ENCODE data around the gene MED12L.
"Not testable (repeated sequence)": the region's sequence is repeated elsewhere in the genome, so short reads cannot be mapped to it uniquely, and the experiment has no call there.

Gene MED12L

DNA sequence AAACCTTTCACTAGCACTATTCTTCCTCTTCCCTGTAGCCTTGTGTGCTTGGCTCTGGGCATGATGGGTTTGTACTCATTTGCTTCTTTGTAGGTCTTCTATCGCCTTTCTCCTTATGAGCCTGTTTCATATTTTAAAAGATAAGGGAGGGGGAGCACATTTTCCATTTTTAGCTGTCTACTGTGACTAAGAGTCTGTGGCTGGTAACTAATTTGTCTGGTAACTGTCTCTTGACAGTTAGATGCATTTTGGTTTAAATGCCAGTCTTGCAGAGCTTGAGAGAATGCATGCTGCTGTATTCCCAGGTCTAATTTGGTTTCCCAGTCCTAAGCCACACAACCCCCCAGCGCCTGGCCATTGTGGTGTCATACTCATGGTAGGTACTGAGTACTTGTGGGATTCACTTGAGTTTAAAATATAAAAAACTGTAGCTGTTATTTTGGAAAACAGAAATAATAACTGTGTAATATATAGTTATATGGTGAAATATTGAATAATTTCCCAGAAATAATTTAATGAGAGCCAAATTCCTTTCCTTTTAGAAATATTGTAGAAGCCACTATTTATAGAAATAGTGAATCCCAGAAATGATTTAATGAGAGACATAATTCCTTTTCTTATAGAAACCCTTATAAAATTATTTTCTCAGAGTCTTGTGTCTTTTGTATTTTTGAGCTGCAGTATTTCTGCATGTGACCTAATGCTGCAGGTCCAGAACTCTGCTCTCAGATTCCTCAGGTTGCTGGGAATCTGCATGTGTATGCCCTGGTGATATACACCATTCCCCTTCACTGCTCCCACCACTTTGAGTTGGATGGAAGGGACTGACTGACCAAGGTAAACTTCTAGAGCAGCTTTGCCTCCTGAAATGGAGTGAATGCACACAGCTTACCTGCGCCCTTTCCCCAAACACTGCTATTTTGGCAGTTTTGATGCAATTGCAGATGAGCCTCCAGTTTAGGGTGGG lies 131.5 kb downstream of the MED12L start:
- no peak for DNase-seq

- no peak for DNase-seq
These were observed 132.7 kb downstream of the MED12L start for GRCh38 chr3:151218136-151218535.

GRCh38 chr3:151219056-151219455 lies 133.6 kb downstream of the MED12L start:
- DNase-seq, result no peak

GRCh38 chr3:151224268-151224866 lies 138.9 kb downstream of the MED12L start:
- no peak for DNase-seq

DNA sequence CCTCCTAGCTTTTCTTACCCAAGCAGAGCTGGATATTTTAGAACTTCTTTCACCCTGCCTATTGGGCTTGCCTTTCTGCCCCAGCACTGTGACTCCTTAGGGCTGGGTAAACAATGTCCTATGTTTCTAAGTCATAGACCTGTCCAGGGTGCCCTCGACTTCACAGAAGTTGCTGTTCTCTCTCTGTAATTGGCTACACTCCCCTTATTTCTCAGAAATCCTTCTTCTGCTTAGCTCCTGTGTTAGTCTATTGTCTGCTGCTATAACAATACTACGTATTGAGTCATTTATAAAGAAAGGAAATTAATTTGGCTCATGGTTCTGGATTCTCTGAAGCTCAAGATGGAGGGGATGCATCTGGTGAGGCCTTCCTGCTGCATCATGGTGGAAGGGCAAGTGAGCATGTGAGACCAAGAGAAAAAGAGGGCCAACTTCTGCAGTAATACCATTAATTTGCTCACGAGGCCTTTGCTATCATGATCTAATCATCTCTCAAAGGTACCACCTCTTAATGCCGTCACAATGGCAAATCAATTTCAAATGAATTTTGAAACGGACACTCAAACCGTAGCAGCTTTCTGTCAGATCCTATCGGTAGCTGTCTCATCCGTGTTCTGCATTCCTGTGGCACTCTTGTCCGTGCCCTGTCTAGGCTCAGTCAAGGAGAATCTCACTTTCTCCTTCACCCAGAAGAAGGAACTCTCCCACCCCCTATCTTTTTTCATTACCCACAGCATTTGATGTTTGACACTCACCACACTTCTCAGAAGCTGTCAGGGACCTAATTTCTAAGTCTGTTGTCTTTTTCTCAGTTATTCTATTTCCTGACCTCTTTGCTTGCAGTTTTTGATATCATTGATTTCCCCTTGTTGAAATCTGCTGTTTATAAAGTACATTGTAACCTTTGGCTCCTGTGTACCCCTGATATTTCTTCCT lies 139.8 kb downstream of the MED12L start:
- DNase-seq, result no peak

- no peak for DNase-seq
These were observed 140.7 kb downstream of the MED12L start for GRCh38 chr3:151226088-151226563.

- no peak for DNase-seq
These were observed 141.4 kb downstream of the MED12L start for GRCh38 chr3:151226825-151227224.

- DNase-seq, result no peak
These were observed 141.9 kb downstream of the MED12L start for GRCh38 chr3:151227266-151227806.

DNA sequence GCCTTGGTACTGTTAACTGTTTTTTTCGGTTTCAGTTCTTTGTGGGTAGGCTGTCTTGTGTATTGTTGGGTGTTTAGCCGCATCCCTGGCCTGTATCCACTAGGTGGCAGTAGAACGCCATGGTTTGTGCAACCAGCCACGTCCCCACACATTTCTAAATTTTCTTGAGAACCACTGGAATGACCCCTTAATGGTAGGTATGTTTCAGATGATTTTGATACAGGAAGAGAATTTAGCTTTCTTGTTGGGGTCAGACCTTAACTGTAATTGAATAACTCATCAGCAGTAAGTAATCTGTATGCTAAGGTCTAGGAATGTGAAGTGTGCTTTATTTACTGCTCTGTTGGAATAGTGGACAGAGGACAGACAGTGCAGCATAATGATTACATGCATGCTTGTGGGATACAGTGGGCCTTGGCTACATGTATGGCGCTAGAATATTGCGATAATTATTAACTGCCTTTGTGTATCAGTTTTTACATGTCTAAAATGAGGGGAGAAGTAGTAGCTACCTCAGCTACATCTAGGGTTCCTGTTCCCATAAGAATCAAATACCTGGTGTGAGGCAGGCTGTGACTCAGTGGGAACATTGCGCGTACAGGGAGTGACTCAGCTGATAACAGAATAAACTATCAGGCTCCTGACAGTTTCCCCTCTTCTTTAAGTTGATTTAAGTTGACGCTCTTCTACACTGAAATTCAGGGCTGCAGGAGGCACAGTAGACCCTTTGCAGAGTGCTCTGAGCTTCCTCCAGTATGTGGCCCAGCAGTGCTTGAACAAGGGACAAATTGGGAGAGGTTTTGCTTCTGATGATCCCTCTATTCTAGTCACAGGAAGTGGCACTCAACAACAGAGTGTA lies 142.6 kb downstream of the MED12L start:
- DNase-seq, result peak; percentile 45

DNA sequence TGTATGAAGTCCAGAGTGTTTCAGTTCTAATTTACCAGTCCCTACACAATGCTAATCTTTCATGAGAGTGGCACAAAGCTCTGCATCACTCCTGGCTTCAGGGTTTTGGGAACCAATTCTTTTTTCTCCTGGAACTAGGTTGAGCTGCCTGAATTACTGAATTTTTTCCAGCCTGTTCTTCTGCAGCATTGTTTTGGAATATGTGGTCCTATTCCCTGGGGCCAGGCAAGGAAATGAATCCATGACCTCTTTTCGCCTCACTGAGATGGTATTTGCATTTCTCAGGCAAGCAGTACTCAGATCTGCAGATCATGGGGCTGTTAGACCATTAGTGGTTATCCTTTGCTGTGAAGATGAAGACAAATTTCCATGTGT lies 143.2 kb downstream of the MED12L start:
- DNase-seq, result no peak

GRCh38 chr3:151230646-151231045 lies 145.2 kb downstream of the MED12L start:
- DNase-seq, result no peak

DNA sequence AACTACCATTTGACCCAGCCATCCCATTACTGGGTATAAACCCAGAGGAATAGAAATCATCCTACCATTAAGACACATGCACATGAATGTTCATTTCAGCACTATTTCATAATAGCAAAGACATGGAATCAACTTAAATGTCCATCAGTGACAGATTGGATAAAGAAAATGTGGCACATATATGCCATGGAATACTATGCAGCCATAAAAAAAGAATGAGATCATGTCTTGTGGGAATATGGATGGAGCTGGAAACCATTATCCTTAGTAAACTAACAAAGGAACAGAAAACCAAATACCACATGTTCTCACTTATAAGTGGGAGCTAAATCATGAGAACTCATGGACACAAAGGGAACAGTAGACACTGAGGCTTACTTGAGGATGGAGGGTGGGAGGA lies 146.9 kb downstream of the MED12L start:
- not testable (repeated sequence) for DNase-seq

DNA sequence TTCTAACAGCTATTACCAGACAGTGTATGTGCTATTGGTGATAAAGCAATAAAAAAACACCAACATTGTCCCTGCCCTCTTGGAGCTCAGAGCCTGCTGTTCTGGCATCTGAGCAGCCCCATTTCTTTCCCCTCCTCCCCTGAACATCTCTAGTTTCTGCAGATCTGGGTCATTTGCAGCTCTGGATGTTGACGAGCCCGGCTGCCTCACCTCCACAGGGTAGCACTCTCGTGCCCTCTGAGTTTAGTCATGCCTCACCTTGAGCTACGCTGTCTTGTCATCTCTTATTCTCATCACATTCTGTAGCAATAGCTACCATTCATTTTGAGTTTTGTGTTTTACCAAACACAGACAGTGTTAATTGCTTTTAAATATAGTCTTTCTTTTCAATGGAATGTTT lies 147.5 kb downstream of the MED12L start:
- no peak for DNase-seq

GRCh38 chr3:151234825-151235224 lies 149.4 kb downstream of the MED12L start:
- DNase-seq, result no peak

GRCh38 chr3:151236316-151236715 lies 150.9 kb downstream of the MED12L start:
- no peak for DNase-seq

DNA sequence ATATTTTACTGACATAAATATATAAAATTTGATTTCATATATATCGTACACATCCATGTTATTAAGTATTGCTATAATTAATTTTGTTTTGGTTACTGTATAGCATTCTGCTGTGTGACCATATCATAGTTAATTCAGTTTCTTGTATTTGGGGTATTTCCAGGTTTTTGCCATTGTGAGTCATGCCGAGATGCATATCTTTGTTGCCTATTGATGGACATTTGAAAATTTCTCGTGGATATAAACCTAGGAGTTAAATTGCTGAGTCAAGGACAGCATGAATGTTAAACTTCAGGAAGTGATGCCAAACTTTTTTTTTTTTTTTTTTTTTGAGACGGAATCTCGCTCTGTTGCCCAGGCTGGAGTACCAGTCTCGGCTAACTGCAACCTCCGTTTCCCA lies 151.3 kb downstream of the MED12L start:
- DNase-seq, result no peak

DNA sequence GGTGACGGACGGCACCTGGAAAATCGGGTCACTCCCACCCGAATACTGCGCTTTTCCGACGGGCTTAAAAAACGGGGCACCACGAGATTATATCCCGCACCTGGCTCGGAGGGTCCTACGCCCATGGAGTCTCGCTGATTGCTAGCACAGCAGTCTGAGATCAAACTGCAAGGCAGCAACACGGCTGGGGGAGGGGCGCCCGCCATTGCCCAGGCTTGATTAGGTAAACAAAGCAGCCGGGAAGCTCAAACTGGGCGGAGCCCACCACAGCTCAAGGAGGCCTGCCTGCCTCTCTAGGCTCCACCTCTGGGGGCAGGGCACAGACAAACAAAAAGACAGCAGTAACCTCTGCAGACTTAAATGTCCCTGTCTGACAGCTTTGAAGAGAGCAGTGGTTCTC lies 156.5 kb downstream of the MED12L start:
- not testable (repeated sequence) for DNase-seq

DNA sequence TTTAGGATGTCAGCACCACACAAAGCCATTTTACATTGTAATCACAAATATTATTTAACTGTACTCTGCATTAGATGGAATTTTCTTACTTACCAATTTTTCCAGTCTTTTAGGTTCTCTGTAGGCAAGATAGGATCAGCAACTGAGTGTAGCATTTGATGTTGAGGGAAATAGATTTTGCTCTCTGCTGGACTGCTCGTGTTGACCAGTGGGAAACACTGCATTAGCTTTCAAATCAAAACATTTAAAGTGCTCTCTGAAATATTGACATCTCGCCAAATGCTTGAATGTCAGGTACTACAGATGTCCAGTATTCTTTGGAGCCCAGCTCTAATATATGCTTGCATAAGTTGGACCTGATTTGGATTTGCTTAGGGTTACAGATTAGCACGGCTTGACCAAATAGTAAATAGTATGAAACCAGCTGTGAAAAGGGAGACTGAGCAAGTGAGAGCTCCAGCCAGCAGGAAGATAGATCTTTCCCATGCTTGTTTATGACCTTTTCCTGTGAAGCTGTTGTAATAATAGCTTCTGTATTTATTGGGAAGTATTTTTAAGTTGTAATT lies 163.4 kb downstream of the MED12L start:
- peak; percentile 35 for DNase-seq

GRCh38 chr3:151256749-151257148 lies 171.3 kb downstream of the MED12L start:
- DNase-seq, result no peak

DNA sequence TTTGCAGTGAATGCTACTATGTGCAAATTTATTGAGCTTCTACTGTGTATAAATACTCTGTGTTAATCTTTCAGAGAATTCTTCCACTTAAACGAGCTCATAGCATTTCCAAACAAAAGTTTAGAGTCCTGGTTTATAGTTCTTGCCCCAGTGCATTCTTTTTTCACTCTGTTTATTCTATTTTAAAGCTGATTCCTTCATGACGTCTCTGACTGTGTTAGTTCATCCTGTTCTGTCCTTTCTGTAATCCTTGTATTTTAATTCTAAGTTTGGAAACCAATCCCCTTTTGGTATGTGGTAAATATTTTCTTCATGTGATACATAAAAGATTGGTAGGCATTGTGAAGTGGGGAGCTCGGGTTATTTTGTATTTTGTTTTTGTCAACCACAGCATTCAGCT lies 174.2 kb downstream of the MED12L start:
- no peak for DNase-seq

- no peak for DNase-seq
These were observed 177.5 kb downstream of the MED12L start for GRCh38 chr3:151262871-151263525.

All from DMS 273 treated with DMSO at 0.1 percent for 48 hours (cell line).